Esophagus squamous epithelium (tissue), 5 donors: ENCODE measurements around the gene SPATA13. TPM values are rescaled to one million over a fixed set of nuclear protein-coding genes. Genes with fewer than 3 reads are reported as not detected.

ENCODE experiments used
- DNase-seq: peaks from one replicate; lab custom pipeline; 2025; lab: John Stamatoyannopoulos, UW
- H3K27ac ChIP-seq, 4 donors: fragments of 200-600 bp; sonication (generic); one replicate each; pipeline ENCODE4 v1.5.1; 2016 to 2019; ENCODE audit warnings: mild to moderate bottlenecking in 1 of 4
- H3K27me3 ChIP-seq, 4 donors: fragments of 200-600 bp; sonication (generic); 1 replicate in 3 of 4; 2 replicates in 1 of 4; pipeline versions ENCODE4 v1.5.1 to v1.6.0; 2017 to 2021; ENCODE audit warnings: antibody characterized with exemption in 1 of 4
- H3K36me3 ChIP-seq, 3 donors: fragments of 200-600 bp; sonication (generic); one replicate each; pipeline ENCODE4 v1.5.1; 2016 to 2019
- H3K4me1 ChIP-seq, 3 donors: fragments of 200-600 bp; sonication (generic); one replicate each; pipeline ENCODE4 v1.5.1; 2017 to 2019
- H3K4me3 ChIP-seq, 4 donors: fragments of 200-600 bp; sonication (generic); 1 replicate in 3 of 4; 2 replicates in 1 of 4; pipeline ENCODE4 v1.5.1; 2016 to 2019; ENCODE audit warnings: mild to moderate bottlenecking in 2 of 4, moderate library complexity in 1 of 4
- H3K9me3 ChIP-seq, 3 donors: fragments of 200-600 bp; sonication (generic); one replicate each; pipeline ENCODE4 v1.5.1; 2016 to 2019
- POLR2A ChIP-seq, 4 donors: fragments of 450-650 bp; IDR thresholded peaks; one replicate each; pipeline ENCODE4 v1.6.1; 2017; ENCODE audit warnings: antibody characterized with exemption in 4 of 4, mild to moderate bottlenecking in 4 of 4, moderate library complexity in 3 of 4
- WGBS, 2 donors: methylation state at CpG; one replicate each; pipeline ENCODE4 v1.1.5; 2018; 5-methylcytosine and 5-hydroxymethylcytosine counted together
- intact Hi-C: fragments of 100-400 bp; cut with DNase I; formaldehyde crosslinking; loops from one replicate; pipeline ENCODE4 v1.15.0; 2022
- total RNA-seq, 4 donors: library from RNA; depleted of rRNA; stranded (reverse); fragments of >200 nt; gene quantifications; one replicate each; pipeline ENCODE4 v1.1.0, GENCODE V29; 2016
- TF ChIP-seq, protein P1 (sequence below), 6 experiments: fragments of 450-650 bp in 4 of 6; fragments of 200-600 bp in 2 of 6; sonication (generic) in 2 of 6; IDR thresholded peaks; one replicate each; pipeline ENCODE4 v1.5.1; 2016 to 2019; ENCODE audit warnings: antibody characterized with exemption in 6 of 6, mild to moderate bottlenecking in 4 of 6, moderate library complexity in 4 of 6
- donor health status: DM: yes; HTN: yes; CAD: no.

SPATA13 gene
- total RNA-seq, result 10 to 100 TPM in 2 of 4 donors, 1 to 10 TPM in 2; 5.0 to 16.6 (median 9.7) TPM

DNA sequence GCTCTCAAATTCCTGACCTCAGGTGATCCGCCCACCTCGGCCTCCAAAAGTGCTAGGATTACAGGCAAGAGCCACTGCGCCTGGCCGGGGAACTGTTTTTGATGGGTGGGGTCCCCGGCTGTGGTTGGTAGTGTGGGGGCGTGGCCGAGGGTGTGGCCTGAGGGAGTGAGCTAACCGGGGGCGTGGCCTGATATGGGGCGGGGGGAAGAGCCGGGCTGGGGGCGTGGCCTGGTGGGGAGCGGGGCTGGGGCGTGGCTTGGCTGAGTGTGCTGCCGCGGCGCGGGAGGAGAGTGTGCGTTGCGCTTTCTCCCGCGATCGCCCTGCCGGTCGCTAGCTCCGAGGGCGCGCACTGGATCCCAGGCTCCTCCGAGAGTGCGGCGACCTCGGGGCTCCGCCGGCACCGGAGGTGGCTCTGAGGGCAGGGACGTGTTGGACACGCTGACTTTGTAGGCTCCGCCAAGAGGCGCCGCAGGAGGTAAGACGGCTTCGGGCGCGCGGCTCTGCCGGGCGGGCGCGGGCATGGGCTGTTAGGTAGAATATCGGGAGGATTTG is at the start of gene SPATA13:
Gene SPATA13 (plus strand): TSS at position 263 of the 552 bp plus-strand sequence. CDS start 62,210 bp downstream, outside the sequence.
- 0% methylated on average over 1 of the region's 50 CpGs; no CpG with 5 or more reads in 1 of the 2 donors for WGBS, 2 donors
- Histone ChIP-seq H3K36me3 (no peaks in the 10 kb centered on the region), H3K27ac (peak within 1 kb of the TSS; percentile 77 to 81 (median 80)), H3K27me3 (peaks cover 0 to 13% (median 0%) of the 10 kb centered on the region in 4 donors), H3K9me3 (no peaks in the 10 kb centered on the region), H3K4me1 (peaks cover 11 to 35% (median 21%) of the 10 kb centered on the region in 3 donors), H3K4me3 (peak within 1 kb of the TSS; percentile 81 to 95 (median 86))
- peak in 2 of 4 donors; percentile 25 to 74 for TF ChIP-seq POLR2A (IDR thresholded peaks at IDR 0.05)
- TF ChIP-seq, protein P1, sequence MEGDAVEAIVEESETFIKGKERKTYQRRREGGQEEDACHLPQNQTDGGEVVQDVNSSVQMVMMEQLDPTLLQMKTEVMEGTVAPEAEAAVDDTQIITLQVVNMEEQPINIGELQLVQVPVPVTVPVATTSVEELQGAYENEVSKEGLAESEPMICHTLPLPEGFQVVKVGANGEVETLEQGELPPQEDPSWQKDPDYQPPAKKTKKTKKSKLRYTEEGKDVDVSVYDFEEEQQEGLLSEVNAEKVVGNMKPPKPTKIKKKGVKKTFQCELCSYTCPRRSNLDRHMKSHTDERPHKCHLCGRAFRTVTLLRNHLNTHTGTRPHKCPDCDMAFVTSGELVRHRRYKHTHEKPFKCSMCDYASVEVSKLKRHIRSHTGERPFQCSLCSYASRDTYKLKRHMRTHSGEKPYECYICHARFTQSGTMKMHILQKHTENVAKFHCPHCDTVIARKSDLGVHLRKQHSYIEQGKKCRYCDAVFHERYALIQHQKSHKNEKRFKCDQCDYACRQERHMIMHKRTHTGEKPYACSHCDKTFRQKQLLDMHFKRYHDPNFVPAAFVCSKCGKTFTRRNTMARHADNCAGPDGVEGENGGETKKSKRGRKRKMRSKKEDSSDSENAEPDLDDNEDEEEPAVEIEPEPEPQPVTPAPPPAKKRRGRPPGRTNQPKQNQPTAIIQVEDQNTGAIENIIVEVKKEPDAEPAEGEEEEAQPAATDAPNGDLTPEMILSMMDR (IDR thresholded peaks at IDR 0.05), result no peak
- intact Hi-C loops, result no loop called here
- DNase-seq, result peak; percentile 70

DNA sequence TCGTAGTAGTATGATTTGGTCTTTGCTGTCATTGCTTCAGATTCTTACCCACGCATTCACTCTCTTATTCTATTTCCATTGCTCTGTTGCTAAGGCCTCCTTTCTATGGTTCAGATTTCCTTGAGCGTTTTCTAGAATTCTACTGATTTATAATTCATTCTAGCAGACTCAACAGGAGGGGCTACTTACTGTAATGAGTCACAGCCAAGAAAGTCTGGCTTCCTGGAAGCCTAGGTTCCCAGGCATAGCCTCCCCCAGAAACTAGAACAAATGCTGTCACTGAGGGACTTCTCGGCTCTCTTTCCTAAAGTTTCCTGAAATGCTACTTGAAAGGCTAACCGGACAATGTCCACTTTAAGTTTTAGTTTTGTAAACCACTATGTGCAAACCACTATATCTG is 47.7 kb upstream of the SPATA13 start:
- Histone ChIP-seq H3K4me1 (no peaks in the 10 kb centered on the region), H3K36me3 (no peaks in the 10 kb centered on the region), H3K9me3 (no peaks in the 10 kb centered on the region), H3K27ac (no peak overlapping the region), H3K27me3 (no peaks in the 10 kb centered on the region), H3K4me3 (no peak overlapping the region)
- DNase-seq, result no peak
- TF ChIP-seq, protein P1 (IDR thresholded peaks at IDR 0.05), result no peak
- TF ChIP-seq POLR2A (IDR thresholded peaks at IDR 0.05), result no peak
- intact Hi-C loops, result no loop called here
- WGBS, 2 donors, result 86 to 87% methylated on average over 5 of the region's 5 CpGs

DNA sequence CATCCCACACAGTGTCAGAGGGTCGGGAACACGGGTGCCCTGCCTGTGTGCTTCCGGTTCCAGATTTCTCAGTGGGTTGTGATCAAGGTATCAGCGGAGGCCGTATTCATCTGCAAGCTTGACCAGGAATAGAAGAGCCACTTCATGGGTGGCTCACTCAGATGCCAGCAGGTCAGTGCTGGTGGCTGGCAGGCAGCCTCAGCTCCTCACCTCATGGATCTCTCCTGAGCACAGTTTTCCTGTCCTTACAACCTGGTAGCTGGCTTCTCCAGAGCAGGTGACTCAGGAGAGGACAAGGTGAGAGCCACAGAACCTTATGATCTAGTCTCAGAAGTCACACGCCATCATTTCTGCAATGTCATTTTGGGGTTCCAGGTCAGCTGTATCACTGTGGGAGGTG is 44.8 kb upstream of the SPATA13 start:
- intact Hi-C loops, result no loop called here
- Histone ChIP-seq H3K9me3 (no peaks in the 10 kb centered on the region), H3K27ac (no peak overlapping the region), H3K36me3 (no peaks in the 10 kb centered on the region), H3K4me3 (no peak overlapping the region), H3K27me3 (no peaks in the 10 kb centered on the region), H3K4me1 (peaks cover 0 to 7% (median 0%) of the 10 kb centered on the region in 3 donors)
- DNase-seq, result no peak
- TF ChIP-seq, protein P1 (IDR thresholded peaks at IDR 0.05), result no peak
- TF ChIP-seq POLR2A (IDR thresholded peaks at IDR 0.05), result no peak
- WGBS, 2 donors, result 93% methylated on average over 5 of the region's 6 CpGs; no CpG with 5 or more reads in 1 of the 2 donors

DNA sequence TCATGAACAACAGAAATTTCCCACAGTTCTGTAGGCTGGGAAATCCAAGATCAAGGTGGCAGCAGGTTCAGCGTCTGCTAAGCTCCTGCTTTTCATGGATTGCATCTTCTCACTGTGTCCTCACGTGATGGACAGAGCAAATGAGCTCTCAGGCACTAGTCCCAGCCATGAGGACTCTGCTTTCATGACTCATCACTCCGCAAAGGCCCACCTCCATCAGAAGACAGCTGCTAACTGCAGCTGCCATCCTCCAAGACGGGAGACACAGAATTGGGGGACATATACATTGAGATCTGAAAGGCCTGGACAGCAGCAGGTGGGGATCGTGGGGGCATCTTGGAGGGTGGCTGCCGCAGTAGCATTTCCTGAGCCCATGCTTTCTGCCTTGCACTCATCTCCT is 44.4 kb upstream of the SPATA13 start:
- H3K9me3 ChIP-seq, result no peaks in the 10 kb centered on the region
- no peaks in the 10 kb centered on the region for H3K36me3 ChIP-seq
- H3K27me3 ChIP-seq, result no peaks in the 10 kb centered on the region
- WGBS, 2 donors, result 50 to 90% methylated on average over 1 to 6 of the region's 6 CpGs
- H3K4me1 ChIP-seq, result peaks cover 0 to 7% (median 0%) of the 10 kb centered on the region in 3 donors
- H3K4me3 ChIP-seq, result no peak overlapping the region
- TF ChIP-seq POLR2A (IDR thresholded peaks at IDR 0.05), result no peak
- TF ChIP-seq, protein P1 (IDR thresholded peaks at IDR 0.05), result no peak
- intact Hi-C loops, result no loop called here
- no peak overlapping the region for H3K27ac ChIP-seq
- DNase-seq, result no peak

DNA sequence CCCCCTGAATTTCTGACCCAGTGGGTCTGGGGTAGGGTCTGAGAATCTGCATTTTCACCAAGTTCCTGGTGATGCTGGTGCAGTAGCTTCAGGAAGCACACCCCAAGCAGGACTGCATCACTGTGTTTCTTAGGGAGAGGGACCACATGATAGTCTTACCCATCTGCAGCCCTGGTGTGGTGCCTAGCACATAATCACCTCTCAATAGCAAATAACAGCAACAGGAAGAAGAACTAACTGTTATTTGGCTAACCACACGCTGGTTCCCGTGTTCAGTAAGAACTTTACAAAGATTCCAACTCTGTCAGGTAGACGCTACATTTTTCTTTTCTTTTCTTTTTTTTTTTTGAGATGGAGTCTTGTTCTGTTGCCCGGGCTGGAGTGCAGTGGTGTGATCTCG is 41.9 kb upstream of the SPATA13 start:
- Histone ChIP-seq H3K27me3 (no peaks in the 10 kb centered on the region), H3K36me3 (no peaks in the 10 kb centered on the region), H3K27ac (no peak overlapping the region), H3K4me1 (peaks cover 0 to 7% (median 0%) of the 10 kb centered on the region in 3 donors), H3K4me3 (no peak overlapping the region), H3K9me3 (no peaks in the 10 kb centered on the region)
- WGBS, 2 donors, result 83 to 84% methylated on average over 5 of the region's 5 CpGs
- TF ChIP-seq, protein P1 (IDR thresholded peaks at IDR 0.05), result no peak
- TF ChIP-seq POLR2A (IDR thresholded peaks at IDR 0.05), result no peak
- no peak for DNase-seq
- intact Hi-C loops, result no loop called here
